D721Med (cell line): ENCODE results near the gene MYH1.

Experiments
- DNase-seq: peaks from one replicate; pipeline ENCODE4 v3.0.0; 2011; ENCODE audit warnings: low spot score; ENCODE audit not compliant: insufficient read length
- FAIRE-seq: peaks from 2 replicates; lab custom pipeline; 2011; peaks lifted over from hg19 to GRCh38; lab: Jason Lieb, UNC
- CTCF ChIP-seq: IDR thresholded peaks from 2 replicates; pipeline ENCODE4 v1.5.1; 2012; ENCODE audit warnings: mild to moderate bottlenecking, control low read depth; ENCODE audit not compliant: insufficient read depth; ENCODE audit errors: missing control alignments

MYH1 gene

GRCh38 chr17:10518271-10519037 is at the start of gene MYH1:
TSS of gene MYH1 (minus strand) at chr17:10518542. CDS start at chr17:10516642, 1,900 bp downstream.
- no peak for TF ChIP-seq CTCF
- FAIRE-seq, result no peak

GRCh38 chr17:10563991-10564660 is 45.8 kb upstream of the MYH1 start:
- DNase-seq (no peak), FAIRE-seq (no peak)
- TF ChIP-seq CTCF, result no peak

More at GRCh38 chr17:10518271-10519037, at the start of gene MYH1:
- DNase-seq, result no peak

- DNase-seq (no peak), FAIRE-seq (no peak)
- TF ChIP-seq CTCF, result no peak
Measured at GRCh38 chr17:10558049-10558448, 39.7 kb upstream of the MYH1 start.

GRCh38 chr17:10557422-10557821 is 39.1 kb upstream of the MYH1 start:
- no peak for TF ChIP-seq CTCF
- DNase-seq (no peak), FAIRE-seq (no peak)

DNA sequence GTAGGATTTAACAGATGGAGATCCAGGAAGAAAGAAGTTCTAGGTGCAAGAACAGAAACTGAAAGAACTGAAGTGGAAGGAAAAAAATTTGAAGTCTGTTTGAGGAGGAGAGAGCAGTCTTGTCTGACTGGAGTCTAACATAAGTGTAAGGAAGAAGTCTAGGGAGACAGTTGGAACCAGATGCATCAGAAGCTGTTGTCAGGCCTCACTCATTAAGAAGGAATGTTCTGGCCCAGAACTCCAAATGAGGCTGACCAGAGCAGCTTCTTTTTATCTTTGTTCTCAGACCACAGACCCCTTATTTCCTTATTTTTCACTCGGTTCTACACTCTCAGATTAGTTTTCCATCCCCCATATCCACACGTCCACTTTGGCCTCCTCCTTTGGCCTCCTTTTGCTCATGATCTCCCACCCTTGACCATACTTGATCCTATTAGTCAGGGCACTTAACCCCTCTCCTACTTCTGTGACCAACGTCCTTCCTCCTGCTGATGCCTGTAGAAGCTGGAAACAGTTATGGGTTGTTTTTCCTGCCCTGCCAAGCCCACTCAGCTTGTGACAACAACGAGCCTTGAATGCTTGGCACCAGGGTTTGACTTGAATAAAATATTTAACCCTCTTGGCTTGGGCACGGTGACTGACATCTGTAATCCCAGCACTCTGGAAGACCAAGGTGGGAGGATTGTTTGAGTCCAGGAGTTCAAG is 38.1 kb upstream of the MYH1 start:
- FAIRE-seq (no peak), DNase-seq (no peak)
- TF ChIP-seq CTCF, result no peak

DNA sequence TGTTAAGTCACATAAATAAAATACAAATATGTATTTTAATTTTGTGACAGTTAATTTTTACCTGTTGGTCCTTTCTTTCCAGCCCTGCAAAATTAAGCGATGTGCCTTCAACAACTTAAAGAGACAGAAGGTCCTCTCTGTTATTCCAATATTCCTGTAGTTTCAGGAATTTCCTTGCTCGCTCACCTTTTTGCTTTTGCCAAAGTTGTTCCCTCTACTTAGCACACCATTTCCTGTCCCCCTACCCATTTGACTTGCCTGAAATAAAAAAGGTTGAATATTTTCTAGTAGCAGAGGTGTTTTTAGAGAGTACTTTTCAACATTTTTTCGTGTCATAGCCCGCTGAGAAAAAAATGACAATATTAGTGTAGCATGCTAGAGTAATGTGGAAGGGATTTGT is 31.7 kb upstream of the MYH1 start:
- TF ChIP-seq CTCF, result no peak
- DNase-seq (no peak), FAIRE-seq (no peak)
